ENCODE measurements around the gene APBB1.

GRCh38 chr11:6353367-6353987 is 65.4 kb downstream of the APBB1 start:
- peak; percentile 97 for TF ChIP-seq CTCF (conservative IDR thresholded peaks at IDR 0.05)
- TF ChIP-seq ZFX (IDR thresholded peaks at IDR 0.05) = no peak

Data from C4-2B (cell line).